Brain pericyte (primary cell): ENCODE data around the gene NUDCD3.

Source experiments
- DNase-seq: peaks from one replicate; pipeline ENCODE4 v3.0.0-alpha.2; 2012; ENCODE audit warnings: low read depth, low spot score

NUDCD3 gene

GRCh38 chr7:44384586-44385433 lies 105.6 kb downstream of the NUDCD3 start:
- no peak for DNase-seq

- no peak for DNase-seq
These were observed 106.9 kb downstream of the NUDCD3 start for GRCh38 chr7:44383566-44383965.

DNA sequence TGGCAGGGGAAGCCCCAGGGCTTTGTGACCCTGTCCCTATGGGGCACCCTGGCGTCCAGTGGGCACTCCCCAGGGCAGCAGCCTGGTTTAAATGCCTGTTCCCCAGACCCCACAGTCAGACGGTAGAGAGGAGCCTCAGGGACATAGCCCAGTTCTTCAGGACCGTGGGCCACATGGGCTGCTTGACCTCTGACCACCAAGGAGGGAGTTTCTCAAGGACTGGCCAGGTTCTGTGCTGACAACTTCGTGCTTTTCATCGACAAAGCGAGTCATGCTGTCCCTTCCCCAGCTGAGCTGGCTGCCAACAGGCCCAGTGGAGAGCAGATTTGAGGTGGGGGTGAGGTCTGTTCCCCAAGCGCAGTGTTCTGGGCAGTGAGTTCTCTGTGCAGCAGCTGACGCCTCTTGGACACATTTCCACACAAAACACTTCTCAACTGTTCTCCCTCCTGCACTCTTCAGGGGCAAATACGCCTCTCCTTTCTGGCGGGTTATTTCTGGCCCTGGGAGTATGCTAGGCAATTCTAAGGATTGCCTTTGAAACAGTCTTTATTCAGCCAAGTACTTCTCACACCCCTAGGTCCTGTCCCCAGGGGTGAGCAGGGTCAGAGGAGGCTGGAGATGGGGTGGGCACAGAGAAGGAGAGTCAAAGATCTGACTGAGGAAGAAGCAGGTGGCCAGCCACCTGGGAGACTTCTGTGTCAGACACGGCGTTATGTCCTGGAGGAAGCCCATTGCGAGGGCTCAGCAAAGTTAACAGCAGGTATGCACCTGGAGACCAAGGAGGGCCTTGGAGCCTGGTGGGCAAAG lies 107.8 kb downstream of the NUDCD3 start:
- no peak for DNase-seq

- no peak for DNase-seq
These were observed 108.8 kb downstream of the NUDCD3 start for GRCh38 chr7:44381494-44382220.

- DNase-seq = no peak
These were observed 109.5 kb downstream of the NUDCD3 start for GRCh38 chr7:44380831-44381493.

DNA sequence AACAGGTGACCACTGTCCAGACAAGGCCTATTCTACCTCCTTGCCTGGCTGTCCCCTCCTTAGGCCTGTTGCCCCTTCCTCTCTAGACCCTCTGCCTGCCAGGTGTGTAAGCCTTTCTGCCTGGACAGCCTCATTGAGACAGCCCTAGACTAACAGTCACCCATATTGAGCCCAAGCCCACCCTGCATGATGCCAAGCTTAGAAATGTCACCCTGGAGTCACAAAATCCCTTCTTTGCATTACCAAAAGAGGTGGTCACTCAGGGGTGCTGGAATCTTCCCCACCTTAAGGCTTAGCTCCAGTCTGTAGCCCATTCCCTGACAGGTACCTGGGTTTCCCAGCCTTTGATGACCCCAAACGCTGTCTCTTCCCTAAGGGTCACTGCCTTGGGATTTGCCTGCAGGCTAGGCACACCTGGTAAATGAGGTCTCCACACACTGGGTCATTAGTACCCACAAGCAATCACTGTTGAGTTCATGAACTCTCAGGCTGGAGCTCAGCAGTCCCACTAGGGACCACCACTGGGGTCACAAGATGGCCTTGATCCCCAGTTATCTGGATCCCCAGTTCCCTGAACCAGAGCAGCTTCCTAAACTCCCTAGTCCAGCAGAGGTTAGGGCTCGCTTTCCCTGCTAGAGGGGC lies 110.1 kb downstream of the NUDCD3 start:
- no peak for DNase-seq

- no peak for DNase-seq
These were observed 110.9 kb downstream of the NUDCD3 start for GRCh38 chr7:44379366-44380188.

DNA sequence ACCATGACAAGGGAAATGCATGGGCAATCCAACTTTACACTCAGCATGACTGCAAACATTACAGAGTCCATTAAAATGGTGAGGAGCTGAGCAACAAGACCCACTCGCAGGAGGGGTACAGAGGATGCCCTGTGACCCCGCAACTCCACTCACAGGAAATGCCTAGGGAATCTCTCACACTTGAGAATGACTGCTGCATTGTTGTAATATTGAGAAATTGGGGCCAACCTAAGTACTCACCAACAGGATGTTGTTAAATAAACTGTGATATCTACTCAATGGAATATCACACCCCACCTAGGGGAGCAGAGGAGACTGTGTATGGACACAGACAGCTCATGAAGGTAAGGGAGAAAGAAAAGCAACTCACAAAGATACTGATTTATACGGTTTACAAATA lies 111.7 kb downstream of the NUDCD3 start:
- no peak for DNase-seq

- DNase-seq = no peak
These were observed 112.6 kb downstream of the NUDCD3 start for GRCh38 chr7:44377681-44378421.

- DNase-seq = no peak
These were observed 113.4 kb downstream of the NUDCD3 start for GRCh38 chr7:44377134-44377463.

GRCh38 chr7:44376429-44377133 lies 113.9 kb downstream of the NUDCD3 start:
- DNase-seq = no peak

GRCh38 chr7:44375926-44376342 lies 114.5 kb downstream of the NUDCD3 start:
- no peak for DNase-seq

DNA sequence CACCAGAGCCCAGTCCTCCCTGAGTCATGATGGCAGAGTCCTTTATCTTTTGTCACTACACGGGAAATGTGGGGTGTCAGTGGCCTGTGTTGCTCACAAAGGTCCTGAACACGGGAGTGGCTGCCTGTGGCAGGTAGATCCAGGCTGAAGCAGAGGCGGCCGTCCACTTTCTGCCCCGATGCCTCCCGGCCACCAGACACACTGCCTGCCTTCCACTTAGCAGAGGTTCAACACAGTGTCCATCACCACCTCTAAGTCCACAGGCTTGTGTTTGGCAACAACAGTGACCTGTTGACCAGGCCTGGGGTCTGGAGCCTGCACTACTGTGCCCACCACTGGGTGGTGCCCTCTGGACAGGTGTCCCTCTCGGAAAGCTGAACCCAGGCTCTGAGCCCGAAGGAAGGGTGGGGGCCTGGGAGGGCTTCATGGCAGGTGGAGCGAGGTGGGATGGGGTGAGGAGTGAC lies 115.2 kb downstream of the NUDCD3 start:
- no peak for DNase-seq

DNA sequence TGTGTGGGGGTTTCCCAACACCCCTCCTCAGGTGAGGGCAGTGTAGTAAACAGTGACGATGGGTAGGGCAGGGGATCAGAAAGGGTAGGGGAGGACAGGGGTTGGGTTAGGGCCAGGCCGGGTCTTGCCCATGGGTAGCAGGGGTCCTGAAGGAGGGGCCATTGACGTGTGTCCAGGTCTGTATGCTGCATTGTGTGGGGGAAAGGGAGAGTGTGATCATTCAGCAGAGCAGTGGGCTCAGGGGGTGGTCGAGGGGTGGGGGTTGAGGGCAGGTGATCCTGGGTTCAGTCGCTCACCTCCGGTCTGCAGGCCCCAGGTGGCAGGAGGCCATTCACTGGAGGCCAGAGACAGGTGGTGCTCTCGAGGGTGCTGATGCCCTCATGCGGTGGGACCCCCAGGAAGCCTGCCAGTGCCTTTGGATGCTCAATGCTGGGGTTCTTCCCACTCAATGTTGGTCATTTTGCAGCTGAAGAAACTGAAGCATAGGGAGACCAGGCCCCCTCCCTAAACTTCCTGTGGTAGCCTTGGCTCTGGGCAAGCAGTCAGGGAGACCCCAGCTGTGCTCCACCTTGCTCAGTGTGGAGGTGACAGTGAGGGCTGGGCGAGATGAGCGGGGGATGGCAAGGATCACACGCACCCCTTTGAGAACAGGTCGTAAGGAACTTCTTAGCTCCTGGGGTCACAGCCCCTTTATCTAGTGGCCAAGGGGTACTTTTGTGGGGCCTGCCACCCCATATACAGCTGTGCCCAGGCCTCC lies 116.3 kb downstream of the NUDCD3 start:
- DNase-seq = no peak

- no peak for DNase-seq
These were observed 117.1 kb downstream of the NUDCD3 start for GRCh38 chr7:44373418-44373740.

- no peak for DNase-seq
These were observed 117.7 kb downstream of the NUDCD3 start for GRCh38 chr7:44372560-44373417.

- no peak for DNase-seq
These were observed 121.6 kb downstream of the NUDCD3 start for GRCh38 chr7:44368885-44369284.
